Measurements from ENCODE around the gene NHLRC4. TPM values are rescaled to one million over a fixed set of nuclear protein-coding genes. Genes with fewer than 3 reads are reported as not detected.

NHLRC4 gene
- polyA plus RNA-seq, 3 donors, result 5.1 to 8.9 (median 8.1) TPM

- DNase-seq (ENCODE audit: extremely low read depth in 1 of 11, low read depth in 9 of 11, low spot score in 4 of 11), result no peak
Observed at GRCh38 chr16:543301-544164, 23.3 kb upstream of the NHLRC4 start.

- DNase-seq (ENCODE audit: extremely low read depth in 1 of 11, low read depth in 9 of 11, low spot score in 4 of 11), result no peak
Observed at GRCh38 chr16:544517-544916, 22.3 kb upstream of the NHLRC4 start.

- no peak for DNase-seq (ENCODE audit: extremely low read depth in 1 of 11, low read depth in 9 of 11, low spot score in 4 of 11)
Observed at GRCh38 chr16:546909-547770, 19.7 kb upstream of the NHLRC4 start.

GRCh38 chr16:548586-548985 lies 18.2 kb upstream of the NHLRC4 start:
- no peak for DNase-seq (ENCODE audit: extremely low read depth in 1 of 11, low read depth in 9 of 11, low spot score in 4 of 11)

- no peak for DNase-seq (ENCODE audit: extremely low read depth in 1 of 11, low read depth in 9 of 11, low spot score in 4 of 11)
Observed at GRCh38 chr16:549544-550263, 17.1 kb upstream of the NHLRC4 start.

GRCh38 chr16:551210-551609 lies 15.6 kb upstream of the NHLRC4 start:
- DNase-seq (ENCODE audit: extremely low read depth in 1 of 11, low read depth in 9 of 11, low spot score in 4 of 11), result no peak

GRCh38 chr16:552171-552570 lies 14.6 kb upstream of the NHLRC4 start:
- no peak for DNase-seq (ENCODE audit: extremely low read depth in 1 of 11, low read depth in 9 of 11, low spot score in 4 of 11)

GRCh38 chr16:553601-554296 lies 13.1 kb upstream of the NHLRC4 start:
- DNase-seq (ENCODE audit: extremely low read depth in 1 of 11, low read depth in 9 of 11, low spot score in 4 of 11), result no peak

GRCh38 chr16:554297-554621 lies 12.5 kb upstream of the NHLRC4 start:
- no peak for DNase-seq (ENCODE audit: extremely low read depth in 1 of 11, low read depth in 9 of 11, low spot score in 4 of 11)

GRCh38 chr16:554640-555365 lies 12.0 kb upstream of the NHLRC4 start:
- DNase-seq (ENCODE audit: extremely low read depth in 1 of 11, low read depth in 9 of 11, low spot score in 4 of 11), result no peak

- no peak for DNase-seq (ENCODE audit: extremely low read depth in 1 of 11, low read depth in 9 of 11, low spot score in 4 of 11)
Observed at GRCh38 chr16:555528-556473, 11.0 kb upstream of the NHLRC4 start.

GRCh38 chr16:556474-557173 lies 10.2 kb upstream of the NHLRC4 start:
- no peak for DNase-seq (ENCODE audit: extremely low read depth in 1 of 11, low read depth in 9 of 11, low spot score in 4 of 11)

GRCh38 chr16:557463-558297 lies 9.1 kb upstream of the NHLRC4 start:
- DNase-seq (ENCODE audit: extremely low read depth in 1 of 11, low read depth in 9 of 11, low spot score in 4 of 11), result no peak

GRCh38 chr16:558298-559020 lies 8.3 kb upstream of the NHLRC4 start:
- no peak for DNase-seq (ENCODE audit: extremely low read depth in 1 of 11, low read depth in 9 of 11, low spot score in 4 of 11)

GRCh38 chr16:559021-559380 lies 7.8 kb upstream of the NHLRC4 start:
- DNase-seq (ENCODE audit: extremely low read depth in 1 of 11, low read depth in 9 of 11, low spot score in 4 of 11), result no peak

Measured in renal cortex interstitium (tissue), 11 donors.